ENCODE measurements around the gene RBM38.
"Not testable (repeated sequence)": the region's sequence is repeated elsewhere in the genome, so short reads cannot be mapped to it uniquely, and the experiment has no call there.

The RBM38 gene

DNA sequence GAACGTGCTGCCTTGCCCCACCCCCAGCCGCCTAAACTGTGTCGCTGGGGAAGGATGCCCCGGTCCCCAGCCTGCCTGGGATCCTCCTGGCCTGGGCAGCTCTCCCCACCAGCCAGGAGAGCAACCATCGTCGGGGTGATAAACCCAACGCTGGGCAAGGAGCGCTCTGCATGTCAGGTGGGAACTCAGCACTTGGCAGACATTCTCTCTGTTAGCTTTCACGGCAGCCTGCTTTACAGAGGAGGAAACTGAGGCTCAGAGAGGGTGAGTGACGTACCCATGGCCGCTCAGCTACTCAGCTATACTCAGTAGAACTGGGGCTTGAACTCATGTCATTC lies 37.9 kb downstream of the RBM38 start:
- DNase-seq (ENCODE audit: low read depth, low spot score) = no peak
- Histone ChIP-seq H3K9me3 (ENCODE audit: low read depth, low read length) (no peaks in the 10 kb centered on the region), H3K9ac (ENCODE audit: insufficient read length) (no peak overlapping the region), H3K4me3 (no peak overlapping the region), H3K27ac (no peak overlapping the region), H3K36me3 (ENCODE audit: insufficient read depth, low read length) (no peaks in the 10 kb centered on the region)
- TF ChIP-seq FOXP2 (optimal IDR thresholded peaks at IDR 0.05; ENCODE audit: control extremely low read depth, extremely low read length, insufficient read depth) (no peak), POLR2AphosphoS5 (IDR thresholded peaks at IDR 0.05; ENCODE audit: borderline replicate concordance, low read depth, low read length) (no peak), EZH2 (IDR thresholded peaks at IDR 0.05) (no peak)

DNA sequence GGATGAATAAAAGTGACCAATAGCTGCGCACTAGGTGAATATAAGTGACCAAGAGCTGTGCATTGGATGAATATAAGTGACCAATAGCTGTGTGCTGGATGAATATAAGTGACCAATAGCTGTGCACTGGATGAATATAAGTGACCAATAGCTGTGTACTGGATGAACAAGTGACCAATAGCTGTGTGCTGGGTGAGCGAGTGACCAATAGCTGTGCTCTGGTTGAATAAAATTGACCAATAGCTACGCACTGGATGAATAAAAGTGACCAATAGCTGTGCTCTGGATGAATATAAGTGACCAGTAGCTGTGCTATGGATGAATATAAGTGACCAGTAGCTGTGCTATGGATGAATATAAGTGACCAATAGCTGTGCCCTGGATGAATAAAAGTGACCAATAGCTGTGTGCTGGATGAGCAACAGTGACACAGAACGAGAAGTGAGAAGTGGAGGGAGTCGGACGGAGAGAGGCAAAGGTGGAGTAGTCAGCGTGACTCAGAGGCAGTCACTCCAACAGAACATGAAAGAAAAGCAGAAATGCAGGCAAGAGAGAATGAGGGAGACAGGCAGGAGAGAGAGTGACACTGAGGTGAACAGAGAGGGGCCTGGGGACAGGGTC lies 38.5 kb downstream of the RBM38 start:
- Histone ChIP-seq H3K9ac (ENCODE audit: insufficient read length) (no peak overlapping the region), H3K4me3 (no peak overlapping the region), H3K27ac (no peak overlapping the region), H3K9me3 (ENCODE audit: low read depth, low read length) (no peaks in the 10 kb centered on the region), H3K36me3 (ENCODE audit: insufficient read depth, low read length) (no peaks in the 10 kb centered on the region)
- DNase-seq (ENCODE audit: low read depth, low spot score) = no peak
- TF ChIP-seq POLR2AphosphoS5 (IDR thresholded peaks at IDR 0.05; ENCODE audit: borderline replicate concordance, low read depth, low read length) (no peak), FOXP2 (optimal IDR thresholded peaks at IDR 0.05; ENCODE audit: control extremely low read depth, extremely low read length, insufficient read depth) (no peak)

DNA sequence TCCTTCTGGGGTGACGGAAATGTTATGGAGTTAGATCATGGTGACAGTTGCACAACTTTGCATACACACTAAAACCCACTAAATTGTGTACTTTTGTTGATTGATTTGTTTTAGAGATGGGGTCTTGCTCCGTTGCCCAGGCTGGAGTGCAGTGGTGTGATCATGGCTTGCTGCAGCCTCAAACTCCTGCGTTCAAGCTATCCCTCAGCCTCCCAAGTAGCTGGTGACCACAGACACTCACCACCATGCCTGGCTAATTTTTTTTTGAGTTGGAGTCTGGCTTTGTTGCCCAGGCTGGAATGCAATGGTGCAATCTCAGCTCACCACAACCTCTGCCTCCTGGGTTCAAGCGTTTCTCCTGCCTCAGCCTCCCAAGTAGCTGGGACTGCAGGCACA lies 39.0 kb downstream of the RBM38 start:
- H3K4me3 ChIP-seq; H3K27ac ChIP-seq; H3K36me3 ChIP-seq (ENCODE audit: insufficient read depth, low read length); H3K9ac ChIP-seq (ENCODE audit: insufficient read length); DNase-seq (ENCODE audit: low read depth, low spot score); H3K9me3 ChIP-seq (ENCODE audit: low read depth, low read length): not testable (repeated sequence)

DNA sequence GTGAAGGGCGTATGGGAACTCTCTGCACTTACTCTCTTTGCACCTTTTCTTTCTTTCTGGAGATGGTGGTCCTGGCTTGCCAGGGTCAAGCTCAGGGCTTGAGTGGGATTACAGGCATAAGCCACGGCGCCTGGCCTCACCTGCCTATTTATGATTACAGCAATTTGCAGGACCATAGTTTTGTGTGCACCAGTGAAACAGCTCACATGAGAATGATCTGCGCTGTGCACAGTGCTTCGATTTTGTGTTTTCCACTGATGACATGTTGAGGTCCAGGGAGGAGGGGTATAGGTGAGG lies 40.3 kb downstream of the RBM38 start:
- no peak for TF ChIP-seq POLR2AphosphoS5 (IDR thresholded peaks at IDR 0.05; ENCODE audit: borderline replicate concordance, low read depth, low read length)
- TF ChIP-seq EZH2 (IDR thresholded peaks at IDR 0.05) = no peak
- TF ChIP-seq FOXP2 (optimal IDR thresholded peaks at IDR 0.05; ENCODE audit: control extremely low read depth, extremely low read length, insufficient read depth) = no peak
- Histone ChIP-seq H3K36me3 (ENCODE audit: insufficient read depth, low read length) (no peaks in the 10 kb centered on the region), H3K9me3 (ENCODE audit: low read depth, low read length) (no peaks in the 10 kb centered on the region), H3K27ac (no peak overlapping the region), H3K9ac (ENCODE audit: insufficient read length) (no peak overlapping the region), H3K4me3 (no peak overlapping the region)
- DNase-seq (ENCODE audit: low read depth, low spot score) = no peak

DNA sequence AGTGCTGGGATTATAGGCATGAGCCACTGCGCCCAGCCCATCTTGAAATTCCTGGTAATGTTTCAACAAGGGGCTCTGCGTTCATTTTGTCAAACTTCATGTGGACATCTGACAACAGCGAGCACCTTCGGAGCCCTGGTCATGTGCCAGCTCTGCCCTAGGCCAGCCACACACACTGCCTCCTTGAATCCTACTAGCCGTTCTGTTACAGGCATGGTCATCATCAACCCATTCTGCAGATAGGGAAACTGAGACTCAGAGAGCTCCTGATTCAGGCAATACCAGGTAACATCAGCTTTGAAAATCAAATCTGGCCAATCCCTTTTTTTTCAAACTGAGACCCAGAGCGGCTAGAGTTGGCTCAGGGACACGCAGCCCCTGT lies 41.3 kb downstream of the RBM38 start:
- no peak overlapping the region for H3K27ac ChIP-seq
- DNase-seq (ENCODE audit: low read depth, low spot score) = no peak
- no peaks in the 10 kb centered on the region for H3K36me3 ChIP-seq (ENCODE audit: insufficient read depth, low read length)
- no peak for TF ChIP-seq EZH2 (IDR thresholded peaks at IDR 0.05)
- no peak for TF ChIP-seq FOXP2 (optimal IDR thresholded peaks at IDR 0.05; ENCODE audit: control extremely low read depth, extremely low read length, insufficient read depth)
- TF ChIP-seq POLR2AphosphoS5 (IDR thresholded peaks at IDR 0.05; ENCODE audit: borderline replicate concordance, low read depth, low read length) = no peak
- H3K4me3 ChIP-seq = no peak overlapping the region
- H3K9ac ChIP-seq (ENCODE audit: insufficient read length) = no peak overlapping the region
- no peaks in the 10 kb centered on the region for H3K9me3 ChIP-seq (ENCODE audit: low read depth, low read length)

DNA sequence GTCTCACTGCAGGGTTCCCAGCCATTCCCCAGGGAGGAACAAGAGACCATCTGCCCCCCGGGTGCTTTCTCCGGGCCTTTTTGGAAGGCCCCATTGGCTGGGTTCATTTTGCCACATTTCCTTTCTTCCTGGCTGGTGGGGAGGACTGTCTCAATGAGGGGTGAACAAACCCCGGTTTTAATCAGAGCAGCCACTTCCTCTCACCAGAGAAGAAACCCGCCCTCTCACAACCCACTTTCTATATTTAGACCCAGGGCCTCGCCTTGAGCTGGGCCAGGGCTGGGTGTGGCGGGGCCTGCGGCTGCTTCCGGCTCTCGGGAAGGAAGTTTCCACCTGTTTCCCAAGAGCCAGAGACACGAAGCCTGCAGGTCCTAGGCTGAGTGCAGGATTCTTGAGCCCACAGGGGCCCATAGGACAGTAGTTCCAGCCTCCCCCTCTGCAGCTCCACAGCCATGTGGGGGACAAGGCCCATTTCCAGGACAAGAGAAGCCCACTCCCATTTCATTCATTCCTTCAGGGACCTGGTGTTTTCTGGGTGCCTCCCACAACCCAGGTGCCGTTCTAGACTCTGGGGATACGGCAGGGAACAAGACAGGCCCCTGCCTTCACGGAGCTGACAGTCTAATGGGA lies 41.8 kb downstream of the RBM38 start:
- DNase-seq (ENCODE audit: low read depth, low spot score) = no peak
- Histone ChIP-seq H3K4me3 (no peak overlapping the region), H3K9me3 (ENCODE audit: low read depth, low read length) (no peaks in the 10 kb centered on the region), H3K36me3 (ENCODE audit: insufficient read depth, low read length) (no peaks in the 10 kb centered on the region), H3K9ac (ENCODE audit: insufficient read length) (no peak overlapping the region), H3K27ac (no peak overlapping the region)
- TF ChIP-seq FOXP2 (optimal IDR thresholded peaks at IDR 0.05; ENCODE audit: control extremely low read depth, extremely low read length, insufficient read depth) (no peak), POLR2AphosphoS5 (IDR thresholded peaks at IDR 0.05; ENCODE audit: borderline replicate concordance, low read depth, low read length) (no peak), EZH2 (IDR thresholded peaks at IDR 0.05) (no peak)

DNA sequence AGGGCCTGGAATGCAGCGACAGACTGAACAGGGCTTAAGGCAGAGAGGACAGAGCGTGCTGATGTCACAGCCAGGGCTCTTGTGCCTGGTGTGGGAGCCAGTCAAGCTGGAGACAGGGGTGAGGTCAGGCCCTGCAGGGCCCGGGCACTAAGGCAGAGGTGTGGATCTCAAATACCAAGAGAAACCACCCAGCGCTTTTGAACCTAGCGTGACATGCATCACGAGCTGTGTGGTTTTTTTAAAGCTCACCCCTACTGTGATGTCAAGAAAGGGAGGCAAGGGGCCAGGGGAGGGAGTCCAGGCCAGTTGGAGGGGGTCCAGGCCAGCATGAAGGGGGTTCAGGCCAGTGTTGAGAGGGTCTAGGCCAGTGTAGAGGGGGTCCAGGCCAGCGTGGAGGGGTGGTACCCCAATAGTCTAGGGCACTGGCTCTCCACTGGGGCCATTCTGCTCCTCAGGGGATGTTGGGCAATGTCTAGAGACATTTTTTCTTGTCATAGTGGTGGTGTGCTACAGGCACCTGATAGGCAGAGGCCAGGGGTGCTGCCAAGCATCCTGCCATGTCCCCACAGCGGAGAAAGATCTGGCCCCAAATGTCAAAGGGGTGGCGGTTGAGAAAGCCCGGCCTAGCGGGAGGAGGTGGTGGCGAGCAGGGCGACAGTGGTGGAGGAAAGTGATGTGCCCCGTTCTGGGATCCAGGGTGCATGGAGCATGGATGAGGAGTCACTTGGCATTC lies 42.6 kb downstream of the RBM38 start:
- TF ChIP-seq POLR2AphosphoS5 (IDR thresholded peaks at IDR 0.05; ENCODE audit: borderline replicate concordance, low read depth, low read length) (no peak), EZH2 (IDR thresholded peaks at IDR 0.05) (no peak), FOXP2 (optimal IDR thresholded peaks at IDR 0.05; ENCODE audit: control extremely low read depth, extremely low read length, insufficient read depth) (no peak)
- H3K36me3 ChIP-seq (ENCODE audit: insufficient read depth, low read length) = no peaks in the 10 kb centered on the region
- no peak overlapping the region for H3K9ac ChIP-seq (ENCODE audit: insufficient read length)
- no peak overlapping the region for H3K27ac ChIP-seq
- no peaks in the 10 kb centered on the region for H3K9me3 ChIP-seq (ENCODE audit: low read depth, low read length)
- H3K4me3 ChIP-seq = no peak overlapping the region
- no peak for DNase-seq (ENCODE audit: low read depth, low spot score)

DNA sequence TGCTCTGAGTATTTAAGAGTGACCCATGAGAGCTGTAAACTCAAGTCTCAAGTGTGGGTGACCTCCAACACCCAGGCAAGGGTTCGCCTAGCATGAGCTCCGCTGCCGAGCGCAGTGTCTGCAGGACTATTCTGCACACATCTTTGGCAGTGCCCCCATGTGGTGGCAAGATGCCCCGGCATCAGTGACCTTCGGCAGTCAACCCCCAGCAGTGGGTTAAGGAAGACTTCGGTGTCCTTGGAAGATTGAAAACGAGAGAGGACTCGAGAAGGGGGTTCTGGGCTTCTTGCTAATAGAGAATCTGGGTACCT lies 43.1 kb downstream of the RBM38 start:
- TF ChIP-seq EZH2 (IDR thresholded peaks at IDR 0.05) (no peak), POLR2AphosphoS5 (IDR thresholded peaks at IDR 0.05; ENCODE audit: borderline replicate concordance, low read depth, low read length) (no peak), FOXP2 (optimal IDR thresholded peaks at IDR 0.05; ENCODE audit: control extremely low read depth, extremely low read length, insufficient read depth) (no peak)
- H3K36me3 ChIP-seq (ENCODE audit: insufficient read depth, low read length) = no peaks in the 10 kb centered on the region
- H3K27ac ChIP-seq = no peak overlapping the region
- H3K4me3 ChIP-seq = no peak overlapping the region
- no peaks in the 10 kb centered on the region for H3K9me3 ChIP-seq (ENCODE audit: low read depth, low read length)
- DNase-seq (ENCODE audit: low read depth, low spot score) = no peak
- no peak overlapping the region for H3K9ac ChIP-seq (ENCODE audit: insufficient read length)

DNA sequence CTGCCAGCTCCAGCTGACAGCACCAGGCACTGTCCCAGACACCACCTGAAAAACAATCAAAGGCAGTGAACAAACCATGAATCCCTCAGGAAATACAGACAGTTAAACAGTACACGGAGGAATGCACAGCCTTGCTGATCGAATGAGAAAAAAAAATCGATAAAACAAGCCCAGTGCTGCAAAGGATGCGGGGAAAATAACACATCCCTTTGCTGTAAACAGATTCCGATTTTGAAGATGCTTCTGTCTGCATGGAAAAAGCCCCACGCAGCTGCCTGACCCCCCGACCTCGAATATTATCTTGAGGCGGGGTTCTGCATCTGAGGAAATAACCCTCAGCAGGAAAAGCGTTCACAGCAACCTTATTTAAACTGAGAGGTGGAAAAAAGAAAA lies 43.9 kb downstream of the RBM38 start:
- Histone ChIP-seq H3K4me3 (no peak overlapping the region), H3K27ac (no peak overlapping the region), H3K9me3 (ENCODE audit: low read depth, low read length) (no peaks in the 10 kb centered on the region), H3K36me3 (ENCODE audit: insufficient read depth, low read length) (no peaks in the 10 kb centered on the region), H3K9ac (ENCODE audit: insufficient read length) (no peak overlapping the region)
- no peak for DNase-seq (ENCODE audit: low read depth, low spot score)
- no peak for TF ChIP-seq FOXP2 (optimal IDR thresholded peaks at IDR 0.05; ENCODE audit: control extremely low read depth, extremely low read length, insufficient read depth)
- TF ChIP-seq POLR2AphosphoS5 (IDR thresholded peaks at IDR 0.05; ENCODE audit: borderline replicate concordance, low read depth, low read length) = no peak
- TF ChIP-seq EZH2 (IDR thresholded peaks at IDR 0.05) = no peak

Measured in SK-N-MC (cell line).